ENCODE data around the gene RIIAD1.
"Not testable (repeated sequence)": the region's sequence is repeated elsewhere in the genome, so short reads cannot be mapped to it uniquely, and the experiment has no call there.

RIIAD1 gene

DNA sequence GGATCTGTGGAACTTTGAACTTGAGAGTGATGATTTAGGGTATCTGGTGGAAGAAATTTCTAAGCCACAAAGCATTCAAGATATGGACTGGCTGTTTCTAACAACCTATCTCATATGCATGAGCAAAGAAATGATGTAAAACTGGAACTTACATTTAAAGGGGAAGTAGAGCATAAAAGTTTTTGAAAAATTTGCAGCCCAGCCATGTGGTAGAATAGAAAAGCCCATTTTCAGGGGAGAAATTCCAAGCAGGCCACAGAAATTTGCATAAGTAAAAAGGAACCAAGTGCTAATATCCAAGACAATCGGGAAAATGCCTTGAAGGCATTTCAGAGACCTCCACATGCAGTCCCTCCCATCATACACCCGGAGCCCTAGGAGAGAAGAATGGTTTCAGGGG is 15.7 kb downstream of the RIIAD1 start:
- DNase-seq, result no peak

DNA sequence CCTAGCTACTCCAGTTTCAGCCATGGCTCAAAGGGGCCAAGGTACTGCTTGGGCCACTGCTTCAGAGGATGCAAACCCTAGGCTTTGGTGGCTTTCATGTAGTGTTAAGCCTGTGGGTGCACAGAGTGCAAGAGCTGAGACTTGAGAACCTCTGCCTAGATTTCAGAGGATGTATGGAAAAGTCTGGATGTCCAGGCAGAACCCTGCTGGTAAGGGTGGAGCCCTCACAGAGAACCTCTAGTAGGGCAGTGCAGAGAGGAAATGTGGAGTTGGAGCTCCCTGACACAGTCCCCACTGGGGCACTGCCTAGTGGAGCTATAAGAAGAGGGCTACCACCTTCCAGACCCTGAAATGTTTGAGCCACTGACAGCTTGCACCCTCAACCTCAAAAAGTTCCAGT is 16.2 kb downstream of the RIIAD1 start:
- no peak for DNase-seq

DNA sequence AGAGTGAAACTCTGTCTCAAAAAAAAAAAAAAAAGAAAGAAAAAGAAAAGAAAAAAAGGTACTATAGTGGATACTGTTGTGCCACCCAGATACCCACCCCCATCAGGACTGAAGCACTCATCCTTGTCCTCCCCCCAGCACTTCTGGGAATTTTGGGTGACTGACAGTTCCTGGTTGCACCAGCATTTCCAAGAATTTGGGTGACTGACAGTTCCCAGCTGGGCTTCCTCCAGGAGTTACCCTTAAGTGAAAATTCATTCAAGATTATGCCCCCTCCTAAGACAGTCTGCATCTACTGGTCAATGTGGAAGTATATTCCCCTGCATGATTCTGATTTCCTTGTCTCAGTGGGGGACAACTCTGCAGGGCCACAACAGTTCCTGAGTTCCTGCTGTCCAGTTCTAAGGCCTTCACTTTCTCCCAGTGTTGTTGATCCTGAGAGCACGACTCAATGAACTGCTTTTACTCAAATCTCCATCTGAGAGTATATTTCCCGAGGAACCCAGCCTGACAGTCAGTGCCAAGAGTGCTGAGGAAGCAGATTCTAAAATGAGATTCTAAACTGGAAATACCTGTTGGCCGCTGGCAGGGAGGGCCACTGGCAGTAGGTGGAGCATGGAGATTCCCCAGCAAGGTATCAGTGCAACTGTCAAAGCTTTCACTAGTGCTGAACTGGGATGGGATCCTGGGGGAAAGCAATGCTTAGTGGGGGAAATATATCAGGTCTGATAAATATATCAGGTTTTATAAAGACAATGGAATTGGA is 18.5 kb downstream of the RIIAD1 start:
- DNase-seq, result no peak

DNA sequence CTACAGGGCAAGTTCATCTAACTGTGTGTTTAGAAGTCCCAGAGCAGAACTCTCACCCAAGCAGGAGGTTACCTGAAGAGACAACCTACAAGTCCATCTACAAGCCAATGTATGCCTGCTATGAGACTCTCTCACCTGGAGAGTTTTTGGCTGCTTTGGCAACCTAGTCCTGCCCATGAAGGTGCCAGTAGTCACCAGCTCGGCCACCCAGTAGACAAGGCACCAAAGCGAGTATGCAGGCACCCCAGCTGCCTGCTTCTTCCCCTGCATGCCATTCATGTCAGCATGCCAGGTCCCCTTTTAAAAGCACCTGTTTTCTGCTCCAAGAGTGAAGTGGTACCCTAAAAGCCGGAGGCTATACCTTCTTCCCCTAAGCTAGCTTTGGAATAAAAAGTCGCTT is 20.2 kb downstream of the RIIAD1 start:
- no peak for DNase-seq

DNA sequence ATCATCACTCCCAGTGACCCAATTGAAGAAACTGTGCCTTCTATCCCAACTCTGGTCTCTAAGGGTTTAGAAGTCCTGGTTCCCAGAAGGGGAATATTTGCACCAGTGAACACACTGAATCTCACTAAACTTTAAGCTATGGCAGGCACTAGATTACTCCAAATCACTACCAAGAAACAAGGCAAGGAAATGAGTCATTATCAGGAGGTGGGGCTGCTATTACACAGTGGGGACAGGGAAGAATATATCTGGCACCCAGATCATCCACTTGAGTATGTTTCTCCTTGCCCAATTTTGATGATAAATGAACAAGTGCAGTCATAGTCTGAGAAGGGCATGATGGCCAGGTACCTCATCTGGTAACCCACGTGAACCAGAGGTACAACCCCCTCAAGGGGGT is 35.0 kb downstream of the RIIAD1 start:
- DNase-seq, result no peak

DNA sequence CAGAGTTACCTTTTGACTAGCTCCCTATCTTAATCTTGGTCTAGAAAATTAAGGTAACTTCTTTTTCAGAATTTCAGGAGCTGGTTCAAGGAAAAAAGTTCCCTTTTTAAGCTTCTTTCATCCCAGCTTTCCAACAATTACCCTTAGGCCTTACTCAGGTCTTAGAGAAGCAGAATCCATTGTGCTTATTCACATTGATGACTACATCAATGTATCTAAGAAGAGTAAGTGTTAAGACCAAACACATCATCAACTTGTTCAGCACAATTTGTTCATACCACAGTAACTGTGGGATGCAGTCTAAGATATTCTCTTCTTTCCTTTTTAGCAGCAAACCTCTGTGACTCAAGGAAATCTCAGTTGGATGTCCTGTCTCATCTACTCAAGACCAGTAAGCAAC is 37.9 kb downstream of the RIIAD1 start:
- DNase-seq, result no peak

DNA sequence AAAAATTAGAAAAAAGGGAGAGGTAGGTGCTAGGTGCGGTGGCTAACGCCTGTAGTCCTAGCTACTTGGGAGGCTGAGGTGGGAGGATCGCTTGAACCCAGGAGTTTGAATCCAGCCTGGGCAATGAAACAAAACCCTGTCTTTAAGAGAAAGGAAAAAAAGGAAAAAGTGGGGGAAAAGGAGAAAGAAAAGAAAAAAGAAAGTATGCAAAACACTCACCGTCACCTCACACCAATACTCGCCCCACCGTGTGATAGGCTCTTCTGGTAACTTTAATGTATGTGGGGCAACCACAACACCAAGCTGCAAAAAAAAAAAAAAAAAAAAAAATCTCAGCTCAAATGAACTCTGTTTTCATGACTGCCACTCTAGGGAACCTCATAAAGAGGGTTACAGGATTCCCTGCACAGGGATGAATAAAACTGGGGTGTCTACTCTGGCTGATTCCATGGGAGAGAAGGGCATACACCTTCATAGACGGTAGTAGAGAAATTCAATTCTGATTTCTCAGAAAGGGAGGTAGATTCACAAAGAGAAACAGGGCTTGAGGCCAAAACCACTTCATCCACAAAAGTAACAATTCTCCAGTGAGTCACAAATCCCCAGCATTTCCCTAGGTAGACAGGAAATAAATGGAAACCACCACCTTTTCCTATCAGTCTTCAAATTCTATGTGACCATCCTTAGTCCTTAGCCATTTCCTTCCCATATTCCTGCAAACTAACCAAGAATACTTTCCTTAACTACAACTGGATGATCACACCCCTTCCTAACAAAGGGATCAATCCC is 39.5 kb downstream of the RIIAD1 start:
- DNase-seq, result no peak

DNA sequence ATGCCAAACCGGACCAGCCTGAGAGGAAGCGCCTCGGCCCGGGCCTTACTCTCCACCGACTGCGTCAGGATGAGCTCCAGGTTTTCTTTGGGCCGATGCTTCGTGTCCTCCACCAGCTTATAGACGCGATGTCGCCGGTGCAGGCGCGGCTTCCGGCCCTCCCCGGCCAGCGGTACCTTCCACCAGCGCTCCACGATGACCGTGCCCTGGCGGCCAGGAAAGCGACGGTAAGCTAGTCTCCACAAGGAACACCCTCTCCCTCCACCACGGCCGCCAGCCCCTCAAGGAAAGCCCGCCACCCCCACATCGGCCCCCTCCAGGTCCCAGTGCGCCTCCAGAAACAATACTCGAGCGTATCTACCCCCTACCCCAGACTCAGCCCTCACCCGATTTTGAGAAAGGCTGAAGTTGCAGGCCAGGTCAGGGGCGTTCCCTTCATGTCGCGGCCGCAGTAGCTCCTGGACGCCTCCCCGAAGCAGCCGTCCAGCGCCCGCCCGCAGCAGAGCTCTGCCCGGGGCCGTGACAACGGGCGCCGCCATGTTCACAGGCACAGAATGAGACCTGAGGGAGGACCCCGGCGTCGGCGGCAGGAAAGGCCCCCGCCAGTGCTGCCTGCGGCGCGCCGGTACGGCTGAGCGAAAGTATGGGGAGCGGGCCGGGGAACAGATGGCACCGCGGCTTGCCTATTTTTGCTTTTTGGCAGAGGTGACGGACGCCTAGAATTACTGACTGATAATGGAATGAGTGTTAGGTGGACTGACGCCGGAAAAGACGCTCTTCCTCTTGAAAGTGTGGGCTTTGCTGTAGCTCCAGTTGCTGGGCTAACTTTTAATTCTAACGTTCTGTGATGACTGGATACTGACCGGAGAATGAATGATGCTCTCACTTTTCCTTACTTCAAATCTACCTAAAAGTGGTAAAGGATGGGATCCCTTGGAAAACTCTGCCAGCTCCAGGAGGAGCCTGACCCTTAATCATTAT is 41.9 kb downstream of the RIIAD1 start, which contains the start of gene MRPL9:
Gene MRPL9, minus strand, starts transcription at position 556 of the 981 bp plus-strand sequence. Its CDS starts 17 bp downstream, at position 539.
- peak; percentile 78 to 85 for DNase-seq

DNA sequence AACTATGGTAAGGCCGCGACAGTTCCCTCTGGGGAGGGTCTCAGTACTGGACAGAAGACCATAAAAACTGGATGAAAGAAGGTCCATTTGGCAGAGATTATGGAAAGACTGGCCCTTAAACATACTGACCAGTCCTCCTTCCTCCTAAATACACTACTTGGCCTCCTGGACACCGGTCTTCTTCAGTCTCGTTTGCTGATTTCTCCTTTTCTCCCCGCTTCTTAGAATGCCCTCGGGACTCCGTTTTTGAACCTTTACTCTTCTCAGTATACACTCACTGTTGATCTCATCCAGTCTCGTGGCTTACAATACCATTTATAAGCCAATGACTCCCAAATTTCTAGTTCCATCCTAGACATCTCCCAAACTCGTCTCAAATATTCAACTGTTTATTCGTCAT is 42.7 kb downstream of the RIIAD1 start:
- DNase-seq, result no peak

DNA sequence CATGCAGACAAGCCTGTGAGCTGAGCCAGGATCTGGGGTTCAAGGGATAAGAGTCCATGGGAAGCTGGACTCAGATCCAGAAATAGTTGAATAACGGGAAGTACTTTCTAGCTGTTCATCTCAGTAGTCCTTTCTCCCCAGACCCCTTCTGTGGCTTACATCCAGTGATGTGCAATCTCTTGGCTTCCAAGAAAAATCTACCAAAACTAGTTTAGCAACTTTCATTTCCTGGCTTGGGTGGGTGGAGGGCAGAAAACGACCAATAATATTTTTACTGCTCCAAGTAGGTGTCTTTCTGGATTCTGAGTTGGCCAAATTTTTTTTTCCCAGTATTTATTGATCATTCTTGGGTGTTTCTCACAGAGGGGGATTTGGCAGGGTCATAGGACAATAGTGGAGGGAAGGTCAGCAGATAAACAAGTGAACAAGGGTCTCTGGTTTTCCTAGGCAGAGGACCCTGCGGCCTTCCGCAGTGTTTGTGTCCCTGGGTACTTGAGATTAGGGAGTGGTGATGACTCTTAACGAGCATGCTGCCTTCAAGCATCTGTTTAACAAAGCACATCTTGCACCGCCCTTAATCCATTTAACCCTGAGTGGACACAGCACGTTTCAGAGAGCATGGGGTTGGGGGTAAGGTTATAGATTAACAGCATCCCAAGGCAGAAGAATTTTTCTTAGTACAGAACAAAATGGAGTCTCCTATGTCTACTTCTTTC is 47.2 kb downstream of the RIIAD1 start:
- DNase-seq, result not testable (repeated sequence)

DNA sequence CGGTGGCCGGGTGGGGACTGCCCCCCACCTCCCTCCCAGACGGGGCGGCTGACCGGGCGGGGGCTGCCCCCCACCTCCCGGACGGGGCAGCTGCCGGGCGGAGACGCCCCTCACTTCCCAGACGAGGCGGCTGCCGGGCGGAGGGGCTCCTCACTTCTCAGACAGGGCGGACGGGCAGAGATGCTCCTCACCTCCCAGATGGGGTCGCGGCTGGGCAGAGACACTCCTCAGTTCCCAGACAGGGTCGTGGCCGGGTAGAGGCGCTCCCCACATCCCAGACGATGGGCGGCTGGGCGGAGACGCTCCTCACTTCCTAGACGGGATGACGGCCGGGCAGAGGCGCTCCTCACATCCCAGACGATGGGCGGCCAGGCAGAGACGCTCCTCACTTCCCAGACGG is 47.9 kb downstream of the RIIAD1 start:
- not testable (repeated sequence) for DNase-seq

DNA sequence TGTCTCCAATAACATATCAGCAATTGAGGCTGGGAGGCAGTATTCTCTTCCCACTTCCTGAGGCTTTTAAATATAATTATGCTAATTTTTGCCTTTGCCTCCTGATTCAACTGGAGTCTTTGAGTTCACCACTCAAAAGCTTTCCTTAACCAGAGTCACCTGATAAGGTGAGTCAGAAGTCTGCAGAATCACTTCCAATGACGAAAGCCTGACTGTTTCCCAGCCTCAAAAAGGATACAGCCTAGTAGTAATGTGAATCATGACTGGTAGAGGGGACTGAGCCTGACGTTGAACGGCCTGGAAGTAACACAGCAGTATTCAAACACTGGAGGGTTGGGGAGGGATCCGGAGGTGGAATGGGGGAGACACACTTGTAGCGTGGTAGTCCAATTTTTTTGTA is 52.4 kb downstream of the RIIAD1 start:
- no peak for DNase-seq

DNA sequence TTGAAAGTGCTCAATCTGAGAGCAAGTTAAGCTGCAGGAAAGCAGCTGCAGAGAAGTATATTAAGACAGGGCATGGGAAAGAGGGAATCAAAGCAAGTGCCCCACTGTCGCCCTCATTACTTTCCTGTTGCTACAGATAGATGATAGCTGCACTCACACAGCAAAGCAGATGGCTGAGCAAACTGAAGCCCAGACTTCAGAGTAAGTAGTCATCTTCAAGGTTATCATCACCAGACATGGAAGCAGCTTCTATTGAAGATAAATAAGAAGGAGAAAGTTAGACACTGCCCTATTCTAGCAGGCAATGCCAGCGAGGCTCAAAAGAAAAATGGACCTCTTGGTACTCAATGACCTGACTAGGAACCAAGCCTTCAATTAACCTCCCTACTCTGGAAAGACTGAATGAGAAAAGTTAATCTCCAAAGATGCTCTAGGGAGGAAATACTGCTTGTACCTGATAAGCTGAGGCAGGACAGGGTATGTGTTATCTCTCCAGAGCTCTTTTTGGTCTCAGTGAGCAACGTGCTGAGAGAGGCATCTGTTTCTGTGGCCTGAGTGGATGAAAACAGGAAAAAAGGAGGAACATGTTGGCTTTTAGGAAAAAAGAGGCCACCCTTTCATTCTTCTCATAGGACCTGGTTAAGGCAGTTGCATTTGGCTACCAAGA is 53.1 kb downstream of the RIIAD1 start:
- DNase-seq, result no peak

DNA sequence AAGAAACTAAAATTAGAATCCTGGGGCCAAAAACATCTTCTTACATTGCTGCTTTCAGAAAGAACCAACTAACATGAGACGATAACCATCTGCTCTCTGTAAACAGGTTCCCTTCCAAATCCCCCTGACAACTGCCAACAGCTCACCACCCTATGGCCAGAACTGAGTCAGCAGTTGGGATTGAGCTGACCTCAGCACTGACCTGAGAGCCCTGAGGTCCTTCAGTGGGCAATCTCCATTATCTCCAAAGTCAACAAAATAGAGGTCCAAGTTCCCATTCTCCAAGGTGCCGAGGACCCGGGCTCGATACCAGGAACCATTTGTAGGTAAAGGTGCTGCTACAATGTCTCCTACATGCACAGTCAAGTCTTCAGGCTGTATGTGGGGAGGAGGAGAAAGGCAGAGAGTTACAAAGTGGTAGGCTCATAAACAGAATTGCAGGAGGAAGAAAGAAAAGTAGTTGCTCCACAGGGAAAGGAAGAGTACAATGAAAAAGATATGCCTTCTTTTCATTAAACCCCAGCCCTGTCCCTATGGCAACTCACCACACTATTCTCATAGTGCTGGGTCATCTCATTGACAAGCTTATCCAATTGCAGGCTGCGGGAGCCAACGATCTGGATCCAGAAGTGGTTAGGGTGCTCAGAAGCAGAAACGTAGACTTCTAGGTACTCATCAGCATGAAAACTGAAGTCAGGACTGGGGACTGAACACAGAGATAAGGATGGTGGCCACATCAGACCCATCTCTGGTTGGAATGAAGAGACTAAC is 54.8 kb downstream of the RIIAD1 start:
- no peak for DNase-seq

DNA sequence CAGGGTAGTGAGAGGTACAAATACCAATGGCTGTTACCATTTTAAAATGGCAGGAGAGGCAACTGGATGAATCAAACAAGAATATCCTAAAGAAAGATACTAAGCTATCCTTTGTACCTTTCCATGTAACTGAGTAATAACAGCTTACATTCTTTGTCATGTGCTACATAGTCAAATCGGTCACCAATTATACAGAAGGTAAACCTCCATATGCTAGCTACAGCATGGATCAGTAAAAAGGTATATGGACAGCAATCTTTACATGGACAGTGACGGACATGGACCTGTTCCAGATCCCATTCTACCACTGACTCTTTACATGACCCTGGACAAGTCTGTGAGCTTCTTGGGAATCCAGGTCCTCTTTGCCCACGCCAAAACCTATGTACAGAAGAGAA is 55.3 kb downstream of the RIIAD1 start:
- DNase-seq, result no peak

DNA sequence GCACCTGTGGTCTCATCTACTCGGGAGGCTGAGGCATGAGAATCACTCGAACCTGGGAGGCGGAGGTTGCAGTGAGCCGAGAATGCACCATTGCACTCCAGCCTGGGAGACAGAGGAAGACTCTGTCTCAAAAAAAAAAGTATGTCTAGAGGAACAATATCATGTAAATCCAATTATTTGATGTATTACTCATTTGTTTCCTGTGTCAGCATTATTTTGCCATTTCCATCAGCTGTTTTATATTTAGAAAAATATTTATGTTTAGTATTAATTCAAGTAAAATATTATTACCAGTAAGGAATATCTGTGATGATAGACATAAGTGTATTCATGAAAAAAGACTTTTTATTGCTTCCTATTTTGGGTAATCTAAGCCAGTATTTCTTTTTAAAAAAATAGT is 56.0 kb downstream of the RIIAD1 start:
- no peak for DNase-seq
